Fibroblast of villous mesenchyme (primary cell): Measurements from ENCODE around the gene STOX1. TPM values are rescaled to one million over a fixed set of nuclear protein-coding genes. Genes with fewer than 3 reads are reported as not detected.
"Not testable (repeated sequence)": the region's sequence is repeated elsewhere in the genome, so short reads cannot be mapped to it uniquely, and the experiment has no call there.

Source experiments
- DNase-seq: peaks from one replicate; pipeline ENCODE4 v3.0.0-alpha.2; 2010; ENCODE audit warnings: low read depth
- H3K4me3 ChIP-seq: 2 replicates; pipeline ENCODE4 v1.5.1; 2011; ENCODE audit warnings: low read depth, mild to moderate bottlenecking, low read length
- total RNA-seq: library from RNA; depleted of rRNA; stranded (reverse); fragments of >200 nt; gene quantifications from 2 replicates; pipeline ENCODE4 v1.2.3, GENCODE V29; 2012
- TF ChIP-seq, protein P1 (sequence below): IDR thresholded peaks from 2 replicates; pipeline ENCODE4 v1.5.1; 2012; ENCODE audit warnings: low read depth, mild to moderate bottlenecking, low read length; ENCODE audit not compliant: insufficient read depth

The STOX1 gene
- total RNA-seq, 1 donor, result under 0.01 TPM

DNA sequence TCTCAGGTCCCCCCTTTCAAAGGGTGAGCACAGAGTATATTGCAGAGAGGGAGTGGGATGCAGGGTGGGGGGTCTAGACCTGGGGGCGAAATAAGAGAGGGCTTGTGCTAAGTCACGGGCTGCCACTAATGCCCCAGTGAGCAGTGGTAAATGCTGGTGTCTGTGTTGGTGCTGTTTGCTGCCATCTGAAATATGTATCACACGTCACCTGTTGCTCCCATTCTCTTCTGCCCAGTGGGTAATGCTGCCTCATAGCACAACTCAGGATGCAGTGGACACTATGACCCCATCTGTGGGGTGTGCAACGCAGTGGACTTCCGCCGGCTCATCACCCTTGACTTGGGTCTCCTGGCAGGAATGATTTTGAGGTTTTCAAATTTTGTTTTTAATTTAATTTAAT lies 2.6 kb downstream of the STOX1 start:
- no peak overlapping the region for H3K4me3 ChIP-seq
- TF ChIP-seq, protein P1, sequence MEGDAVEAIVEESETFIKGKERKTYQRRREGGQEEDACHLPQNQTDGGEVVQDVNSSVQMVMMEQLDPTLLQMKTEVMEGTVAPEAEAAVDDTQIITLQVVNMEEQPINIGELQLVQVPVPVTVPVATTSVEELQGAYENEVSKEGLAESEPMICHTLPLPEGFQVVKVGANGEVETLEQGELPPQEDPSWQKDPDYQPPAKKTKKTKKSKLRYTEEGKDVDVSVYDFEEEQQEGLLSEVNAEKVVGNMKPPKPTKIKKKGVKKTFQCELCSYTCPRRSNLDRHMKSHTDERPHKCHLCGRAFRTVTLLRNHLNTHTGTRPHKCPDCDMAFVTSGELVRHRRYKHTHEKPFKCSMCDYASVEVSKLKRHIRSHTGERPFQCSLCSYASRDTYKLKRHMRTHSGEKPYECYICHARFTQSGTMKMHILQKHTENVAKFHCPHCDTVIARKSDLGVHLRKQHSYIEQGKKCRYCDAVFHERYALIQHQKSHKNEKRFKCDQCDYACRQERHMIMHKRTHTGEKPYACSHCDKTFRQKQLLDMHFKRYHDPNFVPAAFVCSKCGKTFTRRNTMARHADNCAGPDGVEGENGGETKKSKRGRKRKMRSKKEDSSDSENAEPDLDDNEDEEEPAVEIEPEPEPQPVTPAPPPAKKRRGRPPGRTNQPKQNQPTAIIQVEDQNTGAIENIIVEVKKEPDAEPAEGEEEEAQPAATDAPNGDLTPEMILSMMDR, result no peak
- no peak for DNase-seq

DNA sequence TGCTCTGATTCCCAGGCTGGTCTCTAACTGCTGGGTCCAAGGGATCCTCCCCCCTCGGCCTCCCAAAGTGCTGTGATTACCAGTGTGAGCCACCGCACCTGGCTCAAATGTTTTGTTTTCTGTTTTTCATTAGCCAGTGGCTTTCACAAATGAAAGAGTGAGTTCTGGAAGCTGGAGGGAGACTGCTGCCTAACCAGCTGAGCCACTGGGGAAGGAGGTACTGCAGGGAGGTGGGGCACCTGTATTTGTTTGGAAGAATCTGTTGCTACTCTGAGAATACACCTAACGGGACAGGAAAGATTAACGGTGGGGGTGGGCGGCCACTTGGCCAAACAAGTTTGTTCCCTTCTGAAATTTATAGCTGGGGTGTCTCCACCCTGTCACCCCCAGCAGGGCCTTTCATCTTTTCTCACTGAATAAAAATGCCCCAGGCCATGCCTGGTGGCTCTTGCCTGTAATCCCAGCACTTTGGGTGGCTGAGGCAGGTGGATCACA lies 4.7 kb downstream of the STOX1 start:
- DNase-seq, result no peak
- TF ChIP-seq, protein P1, result no peak

DNA sequence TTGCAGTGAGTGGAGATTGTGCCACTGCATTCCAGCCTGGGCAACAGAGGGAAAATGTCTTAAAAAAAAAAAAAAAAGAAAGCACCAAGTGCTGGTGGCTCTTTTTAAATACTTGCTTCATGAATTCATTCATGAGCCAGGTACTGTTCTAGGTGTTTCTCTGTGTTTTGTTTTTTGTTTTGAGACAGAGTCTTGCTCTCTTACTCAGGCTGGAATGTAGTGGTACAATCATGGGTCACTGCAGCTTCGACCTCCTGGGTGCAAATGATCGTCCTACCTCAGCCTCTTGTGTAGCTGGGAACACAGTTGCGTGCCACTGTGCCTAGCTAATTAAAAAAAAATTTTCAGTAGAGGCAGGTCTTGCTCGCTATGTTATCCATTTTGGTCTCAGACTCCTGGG lies 5.3 kb downstream of the STOX1 start:
- TF ChIP-seq, protein P1, result no peak
- no peak overlapping the region for H3K4me3 ChIP-seq
- no peak for DNase-seq

More for the DNA sequence above, 4.7 kb downstream of the STOX1 start:
- no peak overlapping the region for H3K4me3 ChIP-seq

DNA sequence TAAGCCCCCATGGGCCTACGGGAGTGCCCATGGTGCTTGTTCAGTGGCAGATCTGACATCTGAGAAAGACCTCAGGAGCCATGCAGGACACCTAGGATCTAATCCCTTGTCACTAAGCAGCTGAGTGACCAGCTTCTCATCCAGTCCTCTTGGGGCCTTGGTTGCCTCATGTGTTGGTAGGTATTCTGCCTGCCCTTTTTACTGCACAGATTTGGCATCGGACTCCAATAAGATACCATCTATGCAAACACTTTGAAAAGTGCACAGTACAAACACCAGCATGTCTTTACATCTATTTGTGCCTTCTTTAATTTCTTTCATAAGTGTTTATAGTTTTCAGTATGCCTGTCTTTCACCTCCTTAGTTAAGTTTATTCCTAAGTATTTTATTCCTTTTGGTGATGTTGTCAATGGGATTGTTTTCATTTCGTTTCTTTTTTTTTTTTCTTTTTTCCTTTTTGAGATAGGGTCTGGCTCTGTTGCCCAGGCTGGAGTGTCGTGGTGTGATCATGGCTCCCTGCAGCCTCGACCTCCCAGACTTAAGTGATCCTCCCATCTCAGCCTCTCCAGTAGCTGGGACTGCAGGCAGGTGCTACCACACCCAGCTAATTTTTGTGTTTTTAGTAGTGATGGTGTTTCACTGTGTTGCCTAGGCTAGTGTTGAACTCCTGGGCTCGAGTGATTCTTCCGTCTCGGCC lies 10.4 kb downstream of the STOX1 start:
- no peak overlapping the region for H3K4me3 ChIP-seq
- no peak for DNase-seq
- TF ChIP-seq, protein P1, result no peak

DNA sequence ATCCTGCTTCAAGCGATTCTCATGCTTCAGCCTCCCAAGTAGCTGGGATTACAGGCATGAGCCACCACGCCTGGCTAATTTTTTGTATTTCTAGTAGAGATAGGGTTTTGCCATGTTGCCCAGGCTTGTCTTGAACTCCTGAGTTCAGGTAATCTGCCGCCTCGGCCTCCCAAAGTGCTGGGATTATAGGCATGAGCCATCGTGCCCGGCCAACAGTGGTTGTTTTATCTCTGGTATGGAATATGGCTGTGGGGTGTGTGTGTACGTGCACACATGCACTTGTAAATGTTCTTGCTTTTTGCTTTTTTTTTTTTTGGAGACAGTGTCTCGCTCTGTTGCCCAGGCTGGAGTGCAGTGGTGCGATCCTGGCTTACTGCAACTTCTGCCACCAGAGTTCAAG lies 13.3 kb downstream of the STOX1 start:
- not testable (repeated sequence) for H3K4me3 ChIP-seq, DNase-seq

DNA sequence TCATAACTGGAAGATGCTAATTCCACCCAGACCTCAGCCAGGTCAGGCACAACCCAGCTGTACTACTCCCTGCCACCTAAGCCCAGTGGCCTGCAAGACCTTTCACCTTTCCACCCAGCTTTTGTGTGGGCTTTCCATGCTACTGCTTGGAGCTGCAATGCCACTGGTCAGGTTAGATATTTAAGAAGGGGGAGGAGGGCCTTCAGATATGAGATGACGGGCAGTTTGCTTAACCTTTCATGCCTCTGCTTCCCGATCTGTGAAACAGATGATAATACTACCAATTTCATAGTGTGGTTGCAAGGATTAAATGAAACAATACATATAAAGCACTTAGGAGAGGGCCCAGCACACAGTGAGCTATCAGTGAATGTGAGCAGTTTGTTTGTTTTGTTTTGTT lies 20.9 kb downstream of the STOX1 start:
- TF ChIP-seq, protein P1, result no peak
- no peak overlapping the region for H3K4me3 ChIP-seq
- no peak for DNase-seq

DNA sequence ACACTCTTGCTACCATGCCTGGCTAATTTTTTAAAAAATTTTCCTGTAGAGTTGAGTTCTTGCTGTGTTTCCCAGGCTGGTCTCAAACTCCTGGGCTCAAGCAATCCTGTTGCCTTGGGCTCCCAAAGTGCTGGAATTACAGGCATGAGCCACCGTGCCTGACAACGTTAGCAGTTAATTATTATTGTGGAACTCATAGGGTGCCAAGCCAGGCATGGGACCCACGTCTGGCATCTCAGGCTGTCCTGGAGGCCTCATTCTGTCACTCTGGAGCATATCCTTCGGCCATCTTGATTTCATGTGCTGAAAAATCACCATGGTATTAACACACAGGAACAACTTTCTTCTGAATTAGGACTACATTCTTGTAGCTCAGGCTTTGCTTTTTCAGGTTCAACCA lies 21.5 kb downstream of the STOX1 start:
- TF ChIP-seq, protein P1, result no peak
- DNase-seq, result no peak
- H3K4me3 ChIP-seq, result no peak overlapping the region
